IPS-15b (cell line): Measurements from ENCODE around the gene NYAP1.

Experiments used
- H3K27me3 ChIP-seq: one replicate; pipeline ENCODE4 v1.6.1; 2013; ENCODE audit warnings: low read length; ENCODE audit not compliant: control insufficient read depth, insufficient read depth
- H3K36me3 ChIP-seq: one replicate; pipeline ENCODE4 v1.6.1; 2013; ENCODE audit warnings: low read length; ENCODE audit not compliant: control insufficient read depth, insufficient read depth
- H3K4me1 ChIP-seq: one replicate; pipeline ENCODE4 v1.6.1; 2013; ENCODE audit warnings: mild to moderate bottlenecking, low read length; ENCODE audit not compliant: control insufficient read depth, insufficient read depth
- H3K4me3 ChIP-seq: one replicate; pipeline ENCODE4 v1.5.1; 2013; ENCODE audit warnings: low read depth, low read length
- H3K9ac ChIP-seq: one replicate; pipeline ENCODE4 v1.6.1; 2013; ENCODE audit warnings: low read depth, mild to moderate bottlenecking, low read length
- H3K9me3 ChIP-seq: one replicate; pipeline ENCODE4 v1.6.1; 2013; ENCODE audit warnings: mild to moderate bottlenecking, low read length; ENCODE audit not compliant: control insufficient read depth, insufficient read depth

The NYAP1 gene

GRCh38 chr7:100476903-100477870 is 6.5 kb upstream of the NYAP1 start:
- peaks cover 8% of the 10 kb centered on the region for H3K36me3 ChIP-seq
- no peak overlapping the region for H3K9ac ChIP-seq

GRCh38 chr7:100477871-100478267 is 5.9 kb upstream of the NYAP1 start:
- no peak overlapping the region for H3K9ac ChIP-seq
- H3K9me3 ChIP-seq, result no peaks in the 10 kb centered on the region

More at GRCh38 chr7:100476903-100477870, 6.5 kb upstream of the NYAP1 start:
- Histone ChIP-seq H3K4me3 (peak overlapping the region; percentile 39), H3K4me1 (peaks cover 2% of the 10 kb centered on the region), H3K27me3 (no peaks in the 10 kb centered on the region), H3K9me3 (no peaks in the 10 kb centered on the region)

DNA sequence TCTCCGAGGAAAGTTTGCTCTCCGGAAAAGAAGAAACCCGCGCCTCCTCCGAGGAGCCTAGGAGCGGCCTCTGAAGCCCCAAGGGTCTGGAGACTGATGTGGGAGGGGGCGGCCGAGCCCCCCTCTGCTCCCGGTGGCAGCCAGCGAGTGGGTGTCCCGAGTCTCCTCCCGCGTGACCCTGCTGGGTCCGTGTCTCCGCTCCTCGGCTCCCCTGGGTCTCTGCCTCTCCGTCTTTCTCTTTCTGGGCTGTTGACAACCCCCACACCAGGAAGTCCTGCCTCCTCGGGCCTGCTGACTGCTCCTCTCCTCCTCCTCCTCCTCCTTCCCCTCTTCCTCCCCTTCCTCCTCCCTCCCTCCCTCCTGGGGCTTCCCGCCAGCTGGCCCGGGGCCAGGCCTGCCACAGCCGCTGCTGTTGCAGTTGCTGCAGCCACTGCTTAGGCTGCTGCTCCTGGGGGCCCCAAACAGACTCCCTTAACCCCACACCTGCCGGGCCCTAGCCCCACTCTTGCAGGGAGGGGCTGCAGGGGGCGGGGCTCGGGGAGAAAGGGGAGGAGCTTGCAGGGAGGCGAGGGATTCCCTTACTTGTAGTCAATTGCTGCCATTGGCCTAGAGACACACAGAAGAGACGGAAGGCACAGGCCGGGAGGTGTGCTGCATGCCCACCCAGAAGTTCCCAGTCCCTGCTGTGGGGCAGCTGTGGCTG is 4.6 kb upstream of the NYAP1 start, which contains the start of gene TSC22D4:
TSS of gene TSC22D4 (minus strand) at position 257 of the 703 bp plus-strand sequence. CDS start 1,176 bp downstream, outside the sequence.
- Histone ChIP-seq H3K27me3 (no peaks in the 10 kb centered on the region), H3K4me3 (peak within 1 kb of the TSS; percentile 91), H3K4me1 (peaks cover 2% of the 10 kb centered on the region), H3K9ac (peak within 1 kb of the TSS; percentile 70), H3K9me3 (no peaks in the 10 kb centered on the region), H3K36me3 (peaks cover 8% of the 10 kb centered on the region)

More at GRCh38 chr7:100477871-100478267, 5.9 kb upstream of the NYAP1 start:
- Histone ChIP-seq H3K27me3 (no peaks in the 10 kb centered on the region), H3K36me3 (peaks cover 8% of the 10 kb centered on the region), H3K4me1 (peaks cover 2% of the 10 kb centered on the region), H3K4me3 (peak overlapping the region; percentile 91)

DNA sequence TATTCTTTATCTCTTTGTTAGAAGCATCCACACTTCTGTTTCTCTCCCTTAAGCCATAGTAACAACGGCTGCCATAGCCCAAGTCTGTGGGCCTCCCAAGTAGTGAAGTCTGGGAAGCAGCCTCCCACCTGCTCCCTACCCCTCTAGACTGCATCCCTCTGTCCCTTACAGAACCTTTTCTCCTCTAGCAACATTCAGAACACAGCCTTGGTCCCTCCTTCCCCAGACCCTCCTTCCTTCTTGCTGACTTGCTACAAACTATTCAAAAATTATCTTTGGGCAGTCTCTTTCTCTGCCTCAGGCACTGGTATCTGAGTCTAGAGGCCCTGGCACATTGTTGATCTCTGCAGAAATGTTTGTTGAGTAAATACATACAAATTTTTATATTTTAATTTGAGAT is 2.3 kb upstream of the NYAP1 start:
- H3K27me3 ChIP-seq, result no peaks in the 10 kb centered on the region
- peaks cover 3% of the 10 kb centered on the region for H3K4me1 ChIP-seq
- peaks cover 5% of the 10 kb centered on the region for H3K36me3 ChIP-seq
- H3K9ac ChIP-seq, result no peak overlapping the region
- no peaks in the 10 kb centered on the region for H3K9me3 ChIP-seq
- H3K4me3 ChIP-seq, result no peak overlapping the region

GRCh38 chr7:100482728-100483089 is 1.0 kb upstream of the NYAP1 start:
- no peak overlapping the region for H3K9ac ChIP-seq
- no peaks in the 10 kb centered on the region for H3K9me3 ChIP-seq
- no peaks in the 10 kb centered on the region for H3K36me3 ChIP-seq
- peaks cover 3% of the 10 kb centered on the region for H3K4me1 ChIP-seq
- H3K27me3 ChIP-seq, result no peaks in the 10 kb centered on the region
- H3K4me3 ChIP-seq, result peak overlapping the region; percentile 54

- H3K4me1 ChIP-seq, result peaks cover 3% of the 10 kb centered on the region
These were observed 521 bp upstream of the NYAP1 start for GRCh38 chr7:100483090-100483721.

GRCh38 chr7:100484673-100485045 is 932 bp downstream of the NYAP1 start:
- Histone ChIP-seq H3K4me3 (peak overlapping the region; percentile 67), H3K9ac (no peak overlapping the region), H3K4me1 (peaks cover 3% of the 10 kb centered on the region)

More at GRCh38 chr7:100483090-100483721, 521 bp upstream of the NYAP1 start:
- Histone ChIP-seq H3K9me3 (no peaks in the 10 kb centered on the region), H3K4me3 (peak overlapping the region; percentile 54), H3K36me3 (no peaks in the 10 kb centered on the region), H3K9ac (no peak overlapping the region), H3K27me3 (no peaks in the 10 kb centered on the region)

DNA sequence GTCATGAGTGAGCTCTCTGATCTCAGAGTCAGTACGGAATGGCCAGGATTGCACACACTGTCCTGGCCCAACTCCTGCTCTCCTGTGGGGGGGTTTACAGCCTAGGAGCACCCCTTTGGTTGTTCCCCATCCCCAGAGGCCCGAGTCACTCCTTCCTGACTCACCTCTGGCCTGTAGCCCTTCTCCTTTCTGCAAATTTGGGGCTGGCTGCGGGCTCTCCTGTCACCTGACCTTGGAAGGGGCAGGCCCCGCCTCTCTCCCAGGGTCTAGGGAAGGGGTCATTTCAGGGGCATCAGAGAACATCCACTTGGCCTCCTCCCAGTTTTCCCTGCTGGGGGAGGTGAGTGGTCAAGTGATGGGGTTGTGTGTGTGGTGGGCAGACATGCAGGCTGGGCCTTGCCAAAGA is 1.7 kb downstream of the NYAP1 start:
- peaks cover 3% of the 10 kb centered on the region for H3K4me1 ChIP-seq
- H3K9ac ChIP-seq, result no peak overlapping the region
- H3K36me3 ChIP-seq, result no peaks in the 10 kb centered on the region
- no peak overlapping the region for H3K4me3 ChIP-seq
- no peaks in the 10 kb centered on the region for H3K27me3 ChIP-seq
- H3K9me3 ChIP-seq, result no peaks in the 10 kb centered on the region

More at GRCh38 chr7:100484673-100485045, 932 bp downstream of the NYAP1 start:
- no peaks in the 10 kb centered on the region for H3K27me3 ChIP-seq
- no peaks in the 10 kb centered on the region for H3K36me3 ChIP-seq
- no peaks in the 10 kb centered on the region for H3K9me3 ChIP-seq

- Histone ChIP-seq H3K9me3 (no peaks in the 10 kb centered on the region), H3K4me3 (no peak overlapping the region), H3K27me3 (no peaks in the 10 kb centered on the region), H3K4me1 (peaks cover 3% of the 10 kb centered on the region), H3K36me3 (no peaks in the 10 kb centered on the region), H3K9ac (no peak overlapping the region)
These were observed 2.4 kb downstream of the NYAP1 start for GRCh38 chr7:100486111-100486636.

GRCh38 chr7:100486753-100487446 is 3.2 kb downstream of the NYAP1 start:
- Histone ChIP-seq H3K9ac (no peak overlapping the region), H3K36me3 (no peaks in the 10 kb centered on the region), H3K4me3 (no peak overlapping the region), H3K27me3 (no peaks in the 10 kb centered on the region), H3K9me3 (no peaks in the 10 kb centered on the region), H3K4me1 (peaks cover 3% of the 10 kb centered on the region)
